Measurements from ENCODE around the gene PIGC. TPM values are rescaled to one million over a fixed set of nuclear protein-coding genes. Genes with fewer than 3 reads are reported as not detected.

The PIGC gene
- total RNA-seq, 1 donor from 2014 or later, result 28.0 TPM

GRCh38 chr1:172420385-172420784 lies 23.5 kb downstream of the PIGC start, which contains the start of gene C1orf105:
TSS of gene C1orf105 (plus strand) at chr1:172420685. CDS start at chr1:172420886, 201 bp downstream.
- no peaks in the 10 kb centered on the region for H3K27me3 ChIP-seq (ENCODE audit: control insufficient read depth, insufficient read depth, low read length)
- no peak for DNase-seq (ENCODE audit: low read depth)
- TF ChIP-seq CTCF (IDR thresholded peaks at IDR 0.05; ENCODE audit: insufficient read depth, low read length, poor library complexity, severe bottlenecking), result no peak
- H3K4me3 ChIP-seq (ENCODE audit: low read depth, low read length), result no peak within 1 kb of the TSS
- H3K36me3 ChIP-seq (ENCODE audit: control insufficient read depth, insufficient read depth, low read length), result no peaks in the 10 kb centered on the region

- no peaks in the 10 kb centered on the region for H3K36me3 ChIP-seq (ENCODE audit: control insufficient read depth, insufficient read depth, low read length)
- no peak overlapping the region for H3K4me3 ChIP-seq (ENCODE audit: low read depth, low read length)
- TF ChIP-seq CTCF (IDR thresholded peaks at IDR 0.05; ENCODE audit: insufficient read depth, low read length, poor library complexity, severe bottlenecking), result no peak
- peak; percentile 70 for DNase-seq (ENCODE audit: low read depth)
- no peaks in the 10 kb centered on the region for H3K27me3 ChIP-seq (ENCODE audit: control insufficient read depth, insufficient read depth, low read length)
Observed at GRCh38 chr1:172417557-172417956, 26.3 kb downstream of the PIGC start.

GRCh38 chr1:172416496-172417035 lies 27.3 kb downstream of the PIGC start:
- H3K27me3 ChIP-seq (ENCODE audit: control insufficient read depth, insufficient read depth, low read length), result no peaks in the 10 kb centered on the region
- H3K4me3 ChIP-seq (ENCODE audit: low read depth, low read length), result no peak overlapping the region
- no peak for TF ChIP-seq CTCF (IDR thresholded peaks at IDR 0.05; ENCODE audit: insufficient read depth, low read length, poor library complexity, severe bottlenecking)
- H3K36me3 ChIP-seq (ENCODE audit: control insufficient read depth, insufficient read depth, low read length), result no peaks in the 10 kb centered on the region
- no peak for DNase-seq (ENCODE audit: low read depth)

GRCh38 chr1:172414331-172414730 lies 29.5 kb downstream of the PIGC start:
- Histone ChIP-seq H3K36me3 (ENCODE audit: control insufficient read depth, insufficient read depth, low read length) (no peaks in the 10 kb centered on the region), H3K4me3 (ENCODE audit: low read depth, low read length) (no peak overlapping the region), H3K27me3 (ENCODE audit: control insufficient read depth, insufficient read depth, low read length) (no peaks in the 10 kb centered on the region)
- no peak for DNase-seq (ENCODE audit: low read depth)
- TF ChIP-seq CTCF (IDR thresholded peaks at IDR 0.05; ENCODE audit: insufficient read depth, low read length, poor library complexity, severe bottlenecking), result no peak

GRCh38 chr1:172411791-172412338 lies 32.0 kb downstream of the PIGC start:
- no peak for DNase-seq (ENCODE audit: low read depth)
- no peaks in the 10 kb centered on the region for H3K36me3 ChIP-seq (ENCODE audit: control insufficient read depth, insufficient read depth, low read length)
- H3K4me3 ChIP-seq (ENCODE audit: low read depth, low read length), result no peak overlapping the region
- no peak for TF ChIP-seq CTCF (IDR thresholded peaks at IDR 0.05; ENCODE audit: insufficient read depth, low read length, poor library complexity, severe bottlenecking)
- H3K27me3 ChIP-seq (ENCODE audit: control insufficient read depth, insufficient read depth, low read length), result no peaks in the 10 kb centered on the region

GRCh38 chr1:172410027-172410426 lies 33.8 kb downstream of the PIGC start:
- H3K36me3 ChIP-seq (ENCODE audit: control insufficient read depth, insufficient read depth, low read length), result no peaks in the 10 kb centered on the region
- H3K4me3 ChIP-seq (ENCODE audit: low read depth, low read length), result no peak overlapping the region
- no peak for DNase-seq (ENCODE audit: low read depth)
- no peaks in the 10 kb centered on the region for H3K27me3 ChIP-seq (ENCODE audit: control insufficient read depth, insufficient read depth, low read length)
- no peak for TF ChIP-seq CTCF (IDR thresholded peaks at IDR 0.05; ENCODE audit: insufficient read depth, low read length, poor library complexity, severe bottlenecking)
